ENCODE results near the gene RASSF1.

GRCh38 chr3:50342813-50343633 is 2.4 kb upstream of the RASSF1 start:
- TF ChIP-seq CTCF (IDR thresholded peaks at IDR 0.05) (no peak), EP300 (IDR thresholded peaks at IDR 0.05) (no peak), POLR2A (IDR thresholded peaks at IDR 0.05) (no peak), POLR2AphosphoS5 (IDR thresholded peaks at IDR 0.05) (no peak)

All from suprapubic skin (tissue), 4 donors.